Natural killer cell (primary cell): ENCODE results near the gene CDH19. TPM values are rescaled to one million over a fixed set of nuclear protein-coding genes. Genes with fewer than 3 reads are reported as not detected.

Source experiments
- ATAC-seq, 3 donors: fragments of 150-1000 bp in 2 of 3; fragments of 200-7000 bp in 1 of 3; cut with Tn5 transposase; 1 replicate in 1 of 3; 2 replicates in 2 of 3; pipeline ENCODE4 v1.10.0; 2021; ENCODE audit warnings: mild to moderate bottlenecking in 2 of 3, moderate library complexity in 2 of 3
- DNase-seq, 2 donors: peaks; one replicate each; pipeline versions ENCODE4 v3.0.0 to v3.0.0-alpha.2; 2013 to 2021; ENCODE audit warnings: mixed read lengths in 1 of 2
- H3K27ac ChIP-seq: one replicate; pipeline ENCODE4 v1.5.1; 2013; ENCODE audit warnings: mild to moderate bottlenecking, low read length
- H3K27me3 ChIP-seq: one replicate; pipeline ENCODE4 v1.6.1; 2013; ENCODE audit warnings: low read length; ENCODE audit not compliant: control insufficient read depth, insufficient read depth
- H3K36me3 ChIP-seq: one replicate; pipeline ENCODE4 v1.6.1; 2013; ENCODE audit warnings: low read length; ENCODE audit not compliant: control insufficient read depth, insufficient read depth
- H3K4me1 ChIP-seq: one replicate; pipeline ENCODE4 v1.6.1; 2013; ENCODE audit warnings: low read length; ENCODE audit not compliant: control insufficient read depth, insufficient read depth
- H3K4me3 ChIP-seq: one replicate; pipeline ENCODE4 v1.5.1; 2013; ENCODE audit warnings: low read length
- H3K9me3 ChIP-seq: one replicate; pipeline ENCODE4 v1.6.1; 2013; ENCODE audit warnings: low read length; ENCODE audit not compliant: control insufficient read depth, insufficient read depth
- H3K27ac Mint-ChIP-seq, 2 donors: one replicate each; pipeline ENCODE4 v1.8.0; 2022; ENCODE audit warnings: mild to moderate bottlenecking in 2 of 2, mixed read lengths in 2 of 2, moderate library complexity in 1 of 2
- H3K27me3 Mint-ChIP-seq, 2 donors: one replicate each; pipeline ENCODE4 v1.8.0; 2022; ENCODE audit warnings: low read depth in 2 of 2, mixed read lengths in 2 of 2
- H3K36me3 Mint-ChIP-seq: one replicate; pipeline ENCODE4 v1.8.0; 2022; ENCODE audit warnings: mixed read lengths
- H3K4me1 Mint-ChIP-seq, 2 donors: one replicate each; pipeline ENCODE4 v1.8.0; 2022; ENCODE audit warnings: mixed read lengths in 2 of 2
- H3K4me3 Mint-ChIP-seq: one replicate; pipeline ENCODE4 v1.8.0; 2022; ENCODE audit warnings: mild to moderate bottlenecking, moderate library complexity, mixed read lengths
- H3K9me3 Mint-ChIP-seq, 2 donors: one replicate each; pipeline ENCODE4 v1.8.0; 2022; ENCODE audit warnings: mixed read lengths in 2 of 2
- CTCF ChIP-seq: fragments of 200-600 bp; IDR thresholded peaks from one replicate; pipeline ENCODE4 v1.8.0; 2022; ENCODE audit warnings: antibody characterized with exemption
- whole genome bisulfite sequencing: methylation state at CpG from one replicate; pipeline ENCODE4 v1.1.7; 2013; ENCODE audit warnings: missing lambda C conversion rate; ENCODE audit not compliant: insufficient coverage; 5-methylcytosine and 5-hydroxymethylcytosine counted together
- intact Hi-C: fragments of 100-400 bp; cut with micrococcal nuclease; formaldehyde crosslinking; loops from one replicate; pipeline ENCODE4 v1.14.2; 2022
- total RNA-seq, 4 donors: library from RNA; stranded (reverse); fragments of 120-200 nt in 1 of 4; gene quantifications; one replicate each; pipeline versions ENCODE4 v1.2.3 to v1.2.4, GENCODE V29; 2013 to 2022

CDH19 gene
- total RNA-seq, 3 donors from 2014 or later (not counting 1 experiment from before 2014, with no cell fraction given) = not detected

- TF ChIP-seq CTCF = no peak
- H3K4me1 ChIP-seq = no peaks in the 10 kb centered on the region
- H3K4me1 Mint-ChIP-seq = no peaks in the 10 kb centered on the region
- peaks cover 6 to 7% of the 10 kb centered on the region in 2 donors for H3K9me3 Mint-ChIP-seq
- H3K27ac ChIP-seq = no peak overlapping the region
- intact Hi-C loops = no loop called here
- WGBS = 85% methylated on average over 2 of the region's 2 CpGs
- no peak for ATAC-seq
- H3K27me3 Mint-ChIP-seq = no peaks in the 10 kb centered on the region
- H3K9me3 ChIP-seq = no peaks in the 10 kb centered on the region
- H3K4me3 Mint-ChIP-seq = no peak overlapping the region
- H3K36me3 ChIP-seq = no peaks in the 10 kb centered on the region
- no peak overlapping the region for H3K27ac Mint-ChIP-seq
- H3K27me3 ChIP-seq = no peaks in the 10 kb centered on the region
- H3K4me3 ChIP-seq = no peak overlapping the region
- DNase-seq = no peak
- H3K36me3 Mint-ChIP-seq = no peaks in the 10 kb centered on the region
Measured at GRCh38 chr18:66575263-66575662, 28.6 kb downstream of the CDH19 start.

GRCh38 chr18:66571845-66572244, 32.0 kb downstream of the CDH19 start:
- no peaks in the 10 kb centered on the region for H3K36me3 ChIP-seq
- H3K4me1 Mint-ChIP-seq = no peaks in the 10 kb centered on the region
- H3K27me3 Mint-ChIP-seq = no peaks in the 10 kb centered on the region
- H3K4me1 ChIP-seq = no peaks in the 10 kb centered on the region
- H3K9me3 Mint-ChIP-seq = peaks cover 3 to 5% of the 10 kb centered on the region in 2 donors
- no peak overlapping the region for H3K27ac Mint-ChIP-seq
- no peak overlapping the region for H3K4me3 ChIP-seq
- no peak for TF ChIP-seq CTCF
- ATAC-seq = no peak
- DNase-seq = no peak
- no peak overlapping the region for H3K27ac ChIP-seq
- no peaks in the 10 kb centered on the region for H3K27me3 ChIP-seq
- H3K36me3 Mint-ChIP-seq = no peaks in the 10 kb centered on the region
- intact Hi-C loops = no loop called here
- no peak overlapping the region for H3K4me3 Mint-ChIP-seq
- 93% methylated on average over 6 of the region's 6 CpGs for WGBS
- H3K9me3 ChIP-seq = no peaks in the 10 kb centered on the region

DNA sequence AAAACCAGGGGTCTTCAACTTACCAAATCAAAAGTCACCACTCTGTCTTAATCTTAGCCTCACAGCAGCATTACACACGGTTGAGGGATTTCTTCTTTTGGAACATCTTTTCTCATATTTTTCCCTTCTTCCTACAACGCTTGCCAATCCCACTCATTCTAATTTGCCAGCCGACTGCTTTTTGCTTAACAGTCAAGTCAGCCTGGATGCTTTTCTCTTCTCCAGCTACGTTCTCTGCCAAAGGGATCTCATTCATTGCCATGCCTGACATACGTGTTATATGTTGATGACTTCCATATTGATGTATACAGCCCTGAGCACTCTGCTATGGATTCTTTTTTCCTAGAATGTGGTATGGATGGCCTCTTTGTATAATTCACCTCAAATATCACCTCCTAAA, 37.3 kb downstream of the CDH19 start:
- no peaks in the 10 kb centered on the region for H3K27me3 Mint-ChIP-seq
- no peak overlapping the region for H3K4me3 Mint-ChIP-seq
- Histone ChIP-seq H3K4me1 (no peaks in the 10 kb centered on the region), H3K27ac (no peak overlapping the region), H3K27me3 (no peaks in the 10 kb centered on the region), H3K4me3 (no peak overlapping the region), H3K36me3 (no peaks in the 10 kb centered on the region), H3K9me3 (no peaks in the 10 kb centered on the region)
- DNase-seq (no peak), ATAC-seq (no peak)
- TF ChIP-seq CTCF = no peak
- peaks cover 9 to 13% of the 10 kb centered on the region in 2 donors for H3K9me3 Mint-ChIP-seq
- no peaks in the 10 kb centered on the region for H3K36me3 Mint-ChIP-seq
- WGBS = 86% methylated on average over 5 of the region's 5 CpGs
- intact Hi-C loops = no loop called here
- H3K4me1 Mint-ChIP-seq = no peaks in the 10 kb centered on the region
- H3K27ac Mint-ChIP-seq = no peak overlapping the region

DNA sequence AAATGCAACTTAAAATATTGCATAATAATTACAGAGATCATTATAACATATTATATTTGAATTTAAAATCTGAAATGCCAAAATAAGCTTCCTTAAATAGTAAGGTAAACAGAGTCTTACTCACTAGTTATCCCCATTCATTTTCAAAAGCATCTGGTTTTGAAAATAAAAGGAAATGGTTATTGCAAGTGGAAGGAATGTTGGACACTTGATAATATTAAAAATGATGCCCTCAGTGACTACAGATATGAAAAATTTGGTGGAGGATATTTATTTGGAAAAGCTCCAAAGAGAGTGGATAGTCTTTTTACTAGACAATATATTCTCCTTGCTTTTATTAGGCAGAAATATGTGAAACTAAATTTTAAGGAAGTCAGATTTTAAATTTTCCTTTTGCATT, 39.7 kb downstream of the CDH19 start:
- Mint-ChIP-seq H3K36me3 (no peaks in the 10 kb centered on the region), H3K4me1 (no peaks in the 10 kb centered on the region), H3K27me3 (no peaks in the 10 kb centered on the region), H3K9me3 (peaks cover 9 to 13% of the 10 kb centered on the region in 2 donors), H3K4me3 (no peak overlapping the region), H3K27ac (no peak overlapping the region)
- Histone ChIP-seq H3K9me3 (no peaks in the 10 kb centered on the region), H3K4me1 (no peaks in the 10 kb centered on the region), H3K4me3 (no peak overlapping the region), H3K27me3 (no peaks in the 10 kb centered on the region), H3K36me3 (no peaks in the 10 kb centered on the region), H3K27ac (no peak overlapping the region)
- intact Hi-C loops = no loop called here
- no peak for TF ChIP-seq CTCF
- ATAC-seq = no peak
- no peak for DNase-seq
